HEK293T (cell line): ENCODE results near the gene APC2.

Source experiments
- BHLHE40 ChIP-seq: fragments of 450-650 bp; IDR thresholded peaks from 2 replicates; pipeline ENCODE4 v1.6.1; 2016; ENCODE audit warnings: mild to moderate bottlenecking, moderate library complexity, borderline replicate concordance
- FOXM1 ChIP-seq: fragments of 450-650 bp; IDR thresholded peaks from 2 replicates; pipeline ENCODE4 v1.6.1; 2017; ENCODE audit warnings: mild to moderate bottlenecking, borderline replicate concordance
- LEF1 ChIP-seq: fragments of 450-650 bp; IDR thresholded peaks from 2 replicates; pipeline ENCODE4 v1.6.1; 2017; ENCODE audit warnings: mild to moderate bottlenecking, borderline replicate concordance
- PKNOX1 ChIP-seq: fragments of 450-650 bp; IDR thresholded peaks from 2 replicates; pipeline ENCODE4 v1.6.1; 2016
- TARDBP ChIP-seq: fragments of 450-650 bp; IDR thresholded peaks from 2 replicates; pipeline ENCODE4 v1.6.1; 2016

- TF ChIP-seq PKNOX1 = no peak
- TF ChIP-seq TARDBP = no peak
- TF ChIP-seq LEF1 = no peak
- no peak for TF ChIP-seq FOXM1
- TF ChIP-seq BHLHE40 = no peak
These were observed 32.0 kb upstream of the APC2 start for GRCh38 chr19:1417681-1418495.
